ENCODE results near the gene TRAPPC13. TPM values are rescaled to one million over a fixed set of nuclear protein-coding genes. Genes with fewer than 3 reads are reported as not detected.
"Not testable (repeated sequence)": the region's sequence is repeated elsewhere in the genome, so short reads cannot be mapped to it uniquely, and the experiment has no call there.

TRAPPC13 gene
- total and polyA plus RNA-seq, 2 donors (not counting 1 experiment from before 2014, with no cell fraction given): 10.6 to 18.8 TPM

DNA sequence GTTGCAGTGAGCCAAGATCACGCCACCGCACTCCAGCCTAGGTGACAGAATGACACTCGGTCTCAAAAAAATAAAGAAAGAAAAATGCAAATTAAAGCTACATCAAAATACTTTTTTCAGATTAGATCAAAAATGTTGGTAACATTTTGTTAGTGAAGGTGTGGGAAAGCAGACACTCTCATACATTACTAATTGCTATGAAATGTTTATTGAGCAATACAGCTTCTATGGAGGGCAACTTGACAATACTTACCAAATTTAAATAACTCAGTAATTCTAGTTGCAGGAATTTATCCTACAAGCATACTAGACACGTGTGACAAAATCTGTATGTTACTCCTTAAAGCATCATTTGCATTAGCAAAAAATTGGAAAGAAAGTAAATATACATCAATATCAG, 4.8 kb upstream of the TRAPPC13 start:
- no peaks in the 10 kb centered on the region for H3K9me3 ChIP-seq (ENCODE audit: control extremely low read depth in 1 of 3, control insufficient read depth in 2 of 3, insufficient read depth in 1 of 3, low read length in 2 of 3)
- peaks cover 82% of the 10 kb centered on the region for H3K79me2 ChIP-seq (ENCODE audit: control insufficient read depth, insufficient read depth, low read length)
- ATAC-seq (ENCODE audit: low read depth): no peak
- 90% methylated on average over 2 of the region's 4 CpGs for WGBS (ENCODE audit: insufficient coverage)
- H3K27ac ChIP-seq (ENCODE audit: low read length in 2 of 2): no peak overlapping the region
- H3K27me3 ChIP-seq (replicated peaks in 1 of 4; ENCODE audit: control extremely low read depth in 1 of 4, control insufficient read depth in 3 of 4, insufficient read depth in 4 of 4, low read length in 3 of 4): no peaks in the 10 kb centered on the region
- H3K4me3 ChIP-seq (ENCODE audit: control extremely low read depth in 1 of 5, extremely low read depth in 1 of 5, insufficient read depth in 1 of 5, low read depth in 2 of 5, low read length in 4 of 5): no peak overlapping the region
- POLR2A ChIA-PET: no interaction called here
- H3K4me2 ChIP-seq (replicated peaks; ENCODE audit: low read depth, low read length, poor library complexity, severe bottlenecking): no peak overlapping the region
- TF ChIP-seq EZH2 (IDR thresholded peaks at IDR 0.05; ENCODE audit: borderline replicate concordance, insufficient read depth, low read depth, low read length, poor library complexity, severe bottlenecking): no peak
- peaks cover 28% of the 10 kb centered on the region for H3K4me1 Mint-ChIP-seq
- H3K4me3 Mint-ChIP-seq: no peak overlapping the region
- peaks cover 7 to 14% of the 10 kb centered on the region in 2 donors for H3K4me1 ChIP-seq (ENCODE audit: control insufficient read depth in 2 of 2, insufficient read depth in 2 of 2, low read length in 2 of 2)
- intact Hi-C loops (cut with micrococcal nuclease): loop anchor here (5.0 kb wide), 1 partner anchor 138 kb away; the partner anchor contains the start of gene ADAMTS6
- no peaks in the 10 kb centered on the region for H3K27me3 Mint-ChIP-seq
- no peak overlapping the region for H3K27ac Mint-ChIP-seq
- no peak overlapping the region for H2AFZ ChIP-seq (ENCODE audit: insufficient read depth, low read depth, low read length, poor library complexity, severe bottlenecking)
- H3K9me3 Mint-ChIP-seq (ENCODE audit: insufficient read depth): no peaks in the 10 kb centered on the region
- H3K9ac ChIP-seq (ENCODE audit: low read length): no peak overlapping the region
- no peak for DNase-seq
- H3K36me3 ChIP-seq (replicated peaks in 1 of 2; ENCODE audit: control extremely low read depth in 1 of 2, control insufficient read depth in 1 of 2, extremely low read depth in 1 of 2, insufficient read depth in 2 of 2, low read length in 1 of 2): peaks cover 6 to 19% of the 10 kb centered on the region in 2 experiments
- peaks cover 6% of the 10 kb centered on the region for H4K20me1 ChIP-seq (ENCODE audit: control insufficient read depth, insufficient read depth, low read length, poor library complexity, severe bottlenecking)
- CTCF ChIA-PET: no interaction called here

- H2AFZ ChIP-seq (ENCODE audit: insufficient read depth, low read depth, low read length, poor library complexity, severe bottlenecking); POLR2A ChIA-PET; H3K27me3 Mint-ChIP-seq; H3K27ac Mint-ChIP-seq; H3K4me3 ChIP-seq (ENCODE audit: control extremely low read depth in 1 of 5, extremely low read depth in 1 of 5, insufficient read depth in 1 of 5, low read depth in 2 of 5, low read length in 4 of 5); H3K9ac ChIP-seq (ENCODE audit: low read length); H3K9me3 ChIP-seq (ENCODE audit: control extremely low read depth in 1 of 3, control insufficient read depth in 2 of 3, insufficient read depth in 1 of 3, low read length in 2 of 3); ATAC-seq (ENCODE audit: low read depth); H3K27ac ChIP-seq (ENCODE audit: low read length in 2 of 2); H3K9me3 Mint-ChIP-seq (ENCODE audit: insufficient read depth); H3K27me3 ChIP-seq (replicated peaks in 1 of 4; ENCODE audit: control extremely low read depth in 1 of 4, control insufficient read depth in 3 of 4, insufficient read depth in 4 of 4, low read length in 3 of 4); H3K4me2 ChIP-seq (replicated peaks; ENCODE audit: low read depth, low read length, poor library complexity, severe bottlenecking); CTCF ChIA-PET; DNase-seq; H4K20me1 ChIP-seq (ENCODE audit: control insufficient read depth, insufficient read depth, low read length, poor library complexity, severe bottlenecking); H3K36me3 ChIP-seq (replicated peaks in 1 of 2; ENCODE audit: control extremely low read depth in 1 of 2, control insufficient read depth in 1 of 2, extremely low read depth in 1 of 2, insufficient read depth in 2 of 2, low read length in 1 of 2): not testable (repeated sequence)
- intact Hi-C loops (cut with micrococcal nuclease): loop anchor here (5.0 kb wide), 1 partner anchor 140 kb away; the partner anchor contains the start of gene ADAMTS6
- peaks cover 81% of the 10 kb centered on the region for H3K79me2 ChIP-seq (ENCODE audit: control insufficient read depth, insufficient read depth, low read length)
- WGBS (ENCODE audit: insufficient coverage): 100% methylated on average over 3 of the region's 4 CpGs
- Mint-ChIP-seq H3K4me3 (peak overlapping the region; percentile 99), H3K4me1 (peaks cover 37% of the 10 kb centered on the region)
- peaks cover 16 to 21% of the 10 kb centered on the region in 2 donors for H3K4me1 ChIP-seq (ENCODE audit: control insufficient read depth in 2 of 2, insufficient read depth in 2 of 2, low read length in 2 of 2)
These were observed 2.9 kb upstream of the TRAPPC13 start for GRCh38 chr5:65621961-65622360.

All from B cell (primary cell).